ENCODE results near the gene ZAR1L. TPM values are rescaled to one million over a fixed set of nuclear protein-coding genes. Genes with fewer than 3 reads are reported as not detected.

ZAR1L gene
- total RNA-seq, 2 experiments from 2014 or later, result 0.20 to 0.21 TPM

- Mint-ChIP-seq H3K27ac (no peak overlapping the region), H3K4me3 (no peak overlapping the region), H3K4me1 (peaks cover 2% of the 10 kb centered on the region), H3K36me3 (no peaks in the 10 kb centered on the region), H3K9me3 (no peaks in the 10 kb centered on the region), H3K27me3 (peaks cover 3% of the 10 kb centered on the region)
- DNase-seq, result no peak
These were observed 34.1 kb downstream of the ZAR1L start for GRCh38 chr13:32281096-32281495.

GRCh38 chr13:32278426-32278825, 36.7 kb downstream of the ZAR1L start:
- Mint-ChIP-seq H3K4me3 (no peak overlapping the region), H3K36me3 (no peaks in the 10 kb centered on the region), H3K9me3 (no peaks in the 10 kb centered on the region), H3K27me3 (no peaks in the 10 kb centered on the region), H3K27ac (no peak overlapping the region), H3K4me1 (peaks cover 2% of the 10 kb centered on the region)
- no peak for DNase-seq

DNA sequence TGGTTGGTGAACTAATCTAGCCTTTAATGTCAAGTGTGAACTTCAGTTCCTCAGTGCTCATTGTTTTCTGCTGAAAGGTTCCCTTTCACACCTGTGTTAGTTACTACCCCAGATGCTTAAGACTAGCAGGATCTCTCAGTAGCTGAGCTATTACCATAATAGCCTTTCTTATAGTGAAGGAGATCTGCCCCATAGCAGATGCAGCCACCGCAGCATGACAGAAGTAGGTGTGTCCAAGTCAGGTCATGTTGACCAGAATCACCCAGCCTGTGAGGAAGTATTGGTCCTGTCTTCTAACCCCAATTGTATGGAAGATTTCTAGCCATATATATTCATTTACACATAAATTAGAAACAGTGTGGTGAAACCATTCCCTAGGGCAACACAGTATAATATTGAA, 37.3 kb downstream of the ZAR1L start:
- DNase-seq, result no peak
- H3K9me3 Mint-ChIP-seq, result no peaks in the 10 kb centered on the region
- H3K36me3 Mint-ChIP-seq, result no peaks in the 10 kb centered on the region
- H3K4me1 Mint-ChIP-seq, result peaks cover 2% of the 10 kb centered on the region
- H3K4me3 Mint-ChIP-seq, result no peak overlapping the region
- no peak overlapping the region for H3K27ac Mint-ChIP-seq
- no peaks in the 10 kb centered on the region for H3K27me3 Mint-ChIP-seq

GRCh38 chr13:32272021-32272683, 43.0 kb downstream of the ZAR1L start:
- DNase-seq, result no peak
- Mint-ChIP-seq H3K27ac (no peak overlapping the region), H3K27me3 (no peaks in the 10 kb centered on the region), H3K4me3 (no peak overlapping the region), H3K4me1 (no peaks in the 10 kb centered on the region), H3K36me3 (no peaks in the 10 kb centered on the region), H3K9me3 (no peaks in the 10 kb centered on the region)

DNA sequence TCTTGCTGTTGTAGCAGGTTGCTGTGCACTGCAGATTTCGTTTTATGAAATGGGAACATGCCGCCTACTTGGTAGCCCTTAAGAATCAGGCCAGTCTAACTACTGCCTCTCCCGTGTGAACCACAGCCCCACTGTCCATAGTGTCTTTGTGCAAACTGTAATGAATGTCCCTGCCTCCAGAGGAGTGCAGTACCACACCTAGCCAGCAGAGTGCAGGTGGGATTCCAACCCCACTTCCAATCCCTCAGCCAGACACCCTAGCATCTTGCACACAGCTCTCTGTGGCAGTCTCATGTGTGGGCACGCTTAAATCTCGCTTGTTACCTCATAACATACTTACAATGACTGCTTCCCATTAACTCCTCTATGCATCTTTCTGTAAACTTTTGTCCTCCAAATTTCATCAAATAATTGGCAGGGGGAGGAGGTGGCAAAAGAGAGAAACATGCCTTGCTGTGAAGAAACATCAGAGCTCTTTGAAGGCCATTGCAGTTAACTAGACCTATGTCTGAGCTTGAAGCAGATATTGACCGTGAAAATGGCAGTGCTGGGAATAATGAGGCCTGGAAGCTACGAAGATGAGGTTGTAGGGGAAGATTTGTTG, 47.2 kb downstream of the ZAR1L start:
- Mint-ChIP-seq H3K4me1 (peaks cover 4% of the 10 kb centered on the region), H3K27me3 (no peaks in the 10 kb centered on the region), H3K9me3 (no peaks in the 10 kb centered on the region), H3K36me3 (no peaks in the 10 kb centered on the region), H3K27ac (no peak overlapping the region), H3K4me3 (no peak overlapping the region)
- DNase-seq, result peak; percentile 52

GRCh38 chr13:32266130-32266529, 49.0 kb downstream of the ZAR1L start:
- H3K9me3 Mint-ChIP-seq, result no peaks in the 10 kb centered on the region
- H3K27ac Mint-ChIP-seq, result no peak overlapping the region
- no peaks in the 10 kb centered on the region for H3K27me3 Mint-ChIP-seq
- H3K4me3 Mint-ChIP-seq, result no peak overlapping the region
- peaks cover 4% of the 10 kb centered on the region for H3K4me1 Mint-ChIP-seq
- H3K36me3 Mint-ChIP-seq, result no peaks in the 10 kb centered on the region
- DNase-seq, result no peak

GRCh38 chr13:32265726-32266125, 49.4 kb downstream of the ZAR1L start:
- H3K27me3 Mint-ChIP-seq, result no peaks in the 10 kb centered on the region
- no peak for DNase-seq
- no peaks in the 10 kb centered on the region for H3K9me3 Mint-ChIP-seq
- H3K4me1 Mint-ChIP-seq, result peaks cover 4% of the 10 kb centered on the region
- H3K36me3 Mint-ChIP-seq, result no peaks in the 10 kb centered on the region
- no peak overlapping the region for H3K4me3 Mint-ChIP-seq
- no peak overlapping the region for H3K27ac Mint-ChIP-seq

DNA sequence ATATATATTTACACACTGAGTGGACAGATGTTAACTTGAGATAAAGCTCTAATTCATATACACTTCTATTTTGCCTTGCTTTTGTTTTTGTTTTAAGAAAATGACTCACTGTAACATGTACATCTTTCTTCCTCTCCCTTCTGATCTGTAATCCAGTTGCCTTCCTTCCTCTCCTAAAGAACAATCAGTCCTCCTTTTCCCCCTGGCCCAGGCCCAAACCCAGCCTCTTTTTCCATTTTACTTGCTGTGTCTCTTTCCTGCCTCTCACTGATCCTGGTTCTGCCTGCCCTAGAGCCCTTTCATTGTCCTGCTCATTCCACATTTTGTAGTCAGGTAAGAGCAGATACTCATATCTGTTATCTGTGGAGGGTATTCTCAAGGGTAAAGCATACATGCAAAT, 50.8 kb downstream of the ZAR1L start:
- H3K27me3 Mint-ChIP-seq, result no peaks in the 10 kb centered on the region
- no peaks in the 10 kb centered on the region for H3K36me3 Mint-ChIP-seq
- peaks cover 4% of the 10 kb centered on the region for H3K4me1 Mint-ChIP-seq
- no peak overlapping the region for H3K27ac Mint-ChIP-seq
- no peak overlapping the region for H3K4me3 Mint-ChIP-seq
- DNase-seq, result no peak
- no peaks in the 10 kb centered on the region for H3K9me3 Mint-ChIP-seq

GRCh38 chr13:32262619-32263018, 52.5 kb downstream of the ZAR1L start:
- H3K4me3 Mint-ChIP-seq, result no peak overlapping the region
- no peak overlapping the region for H3K27ac Mint-ChIP-seq
- no peaks in the 10 kb centered on the region for H3K9me3 Mint-ChIP-seq
- H3K27me3 Mint-ChIP-seq, result no peaks in the 10 kb centered on the region
- DNase-seq, result no peak
- H3K36me3 Mint-ChIP-seq, result no peaks in the 10 kb centered on the region
- H3K4me1 Mint-ChIP-seq, result peaks cover 4% of the 10 kb centered on the region

DNA sequence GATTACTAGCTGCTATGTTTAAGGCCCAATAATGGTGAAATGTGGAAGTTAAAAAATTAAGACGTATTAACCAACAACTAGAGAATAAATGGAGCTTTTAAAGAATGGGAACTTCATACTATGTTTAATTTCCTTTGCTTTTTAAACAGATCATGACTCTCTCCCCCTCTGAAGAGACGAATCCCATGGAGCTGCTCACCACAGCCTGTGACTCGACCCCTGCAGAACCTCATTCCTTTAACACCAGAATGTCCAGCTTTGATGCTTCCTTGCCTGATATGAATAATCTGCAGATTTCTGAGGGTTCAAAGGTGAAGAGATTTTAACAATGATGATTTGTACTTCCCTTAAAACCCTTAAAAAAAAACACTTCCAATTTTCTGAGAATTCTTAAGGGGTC, 53.0 kb downstream of the ZAR1L start:
- DNase-seq, result no peak
- H3K4me3 Mint-ChIP-seq, result no peak overlapping the region
- no peaks in the 10 kb centered on the region for H3K9me3 Mint-ChIP-seq
- peaks cover 4% of the 10 kb centered on the region for H3K4me1 Mint-ChIP-seq
- H3K27ac Mint-ChIP-seq, result no peak overlapping the region
- no peaks in the 10 kb centered on the region for H3K36me3 Mint-ChIP-seq
- H3K27me3 Mint-ChIP-seq, result no peaks in the 10 kb centered on the region

DNA sequence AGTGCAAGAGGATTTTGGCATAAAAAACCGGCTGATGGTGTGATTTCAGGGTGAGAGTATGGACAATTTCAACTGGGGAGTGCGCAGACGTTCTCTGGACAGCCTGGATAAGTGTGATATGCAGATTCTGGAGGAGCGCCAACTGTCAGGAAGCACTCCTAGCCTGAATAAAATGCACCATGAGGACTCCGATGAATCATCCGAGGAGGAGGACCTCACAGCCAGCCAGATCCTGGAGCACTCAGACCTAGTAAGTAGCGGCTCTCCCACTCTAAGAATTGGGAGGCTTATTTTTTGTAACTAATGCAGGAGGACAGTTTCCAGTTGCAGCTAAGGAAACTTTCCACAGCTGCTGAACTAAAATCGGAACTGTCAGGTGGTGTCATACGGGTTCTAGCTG, 53.6 kb downstream of the ZAR1L start:
- no peak for DNase-seq
- H3K27ac Mint-ChIP-seq, result no peak overlapping the region
- no peaks in the 10 kb centered on the region for H3K36me3 Mint-ChIP-seq
- peaks cover 4% of the 10 kb centered on the region for H3K4me1 Mint-ChIP-seq
- no peaks in the 10 kb centered on the region for H3K27me3 Mint-ChIP-seq
- H3K4me3 Mint-ChIP-seq, result no peak overlapping the region
- no peaks in the 10 kb centered on the region for H3K9me3 Mint-ChIP-seq

DNA sequence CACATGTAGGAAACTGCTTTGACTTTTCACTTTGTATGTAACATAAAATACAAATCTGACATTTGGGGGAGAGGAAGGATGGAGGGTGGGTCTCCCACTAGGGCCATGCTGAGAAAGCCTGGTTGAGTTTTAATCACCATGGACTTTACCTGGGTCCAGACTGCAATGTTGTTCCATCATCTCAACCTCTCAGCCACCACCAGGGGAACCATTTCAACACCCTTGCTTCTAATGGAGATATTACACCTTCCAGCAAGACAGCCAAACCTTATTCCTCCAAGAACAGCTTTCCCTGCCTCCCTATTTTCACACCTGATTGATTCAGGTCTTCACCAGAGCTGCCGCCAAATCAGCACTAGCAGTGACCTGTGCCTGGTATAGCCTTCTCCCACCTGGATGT, 56.0 kb downstream of the ZAR1L start:
- no peak overlapping the region for H3K27ac Mint-ChIP-seq
- H3K36me3 Mint-ChIP-seq, result no peaks in the 10 kb centered on the region
- H3K4me1 Mint-ChIP-seq, result no peaks in the 10 kb centered on the region
- no peaks in the 10 kb centered on the region for H3K9me3 Mint-ChIP-seq
- DNase-seq, result no peak
- no peak overlapping the region for H3K4me3 Mint-ChIP-seq
- H3K27me3 Mint-ChIP-seq, result no peaks in the 10 kb centered on the region

- H3K27ac Mint-ChIP-seq, result no peak overlapping the region
These were observed 57.5 kb downstream of the ZAR1L start for GRCh38 chr13:32257649-32258048.

GRCh38 chr13:32256243-32256642, 58.9 kb downstream of the ZAR1L start:
- no peak for DNase-seq
- H3K4me1 Mint-ChIP-seq, result no peaks in the 10 kb centered on the region
- H3K36me3 Mint-ChIP-seq, result no peaks in the 10 kb centered on the region
- H3K27me3 Mint-ChIP-seq, result no peaks in the 10 kb centered on the region
- no peak overlapping the region for H3K27ac Mint-ChIP-seq
- H3K9me3 Mint-ChIP-seq, result no peaks in the 10 kb centered on the region
- H3K4me3 Mint-ChIP-seq, result no peak overlapping the region

More at GRCh38 chr13:32257649-32258048, 57.5 kb downstream of the ZAR1L start:
- Mint-ChIP-seq H3K4me1 (no peaks in the 10 kb centered on the region), H3K9me3 (no peaks in the 10 kb centered on the region), H3K4me3 (no peak overlapping the region), H3K36me3 (no peaks in the 10 kb centered on the region), H3K27me3 (no peaks in the 10 kb centered on the region)
- no peak for DNase-seq

- DNase-seq, result no peak
- Mint-ChIP-seq H3K27me3 (no peaks in the 10 kb centered on the region), H3K27ac (no peak overlapping the region), H3K36me3 (no peaks in the 10 kb centered on the region), H3K9me3 (no peaks in the 10 kb centered on the region), H3K4me1 (no peaks in the 10 kb centered on the region), H3K4me3 (no peak overlapping the region)
These were observed 59.4 kb downstream of the ZAR1L start for GRCh38 chr13:32255724-32256109.

All from activated naive CD8-positive, alpha-beta T cell treated with anti-CD3 and anti-CD28 coated beads for 36 hours (primary cell).